Stimulated activated CD4-positive, alpha-beta T cell treated with anti-CD3 and anti-CD28 coated beads, TNF-alpha, amount 100 ng/mL, for 24 hours (primary cell): Measurements from ENCODE around the gene MAPKAPK2.

Experiments
- DNase-seq, 3 experiments: peaks; one replicate each; pipeline ENCODE4 v3.0.0-alpha.2; 2020; ENCODE audit warnings: low read depth in 3 of 3

MAPKAPK2 gene

DNA sequence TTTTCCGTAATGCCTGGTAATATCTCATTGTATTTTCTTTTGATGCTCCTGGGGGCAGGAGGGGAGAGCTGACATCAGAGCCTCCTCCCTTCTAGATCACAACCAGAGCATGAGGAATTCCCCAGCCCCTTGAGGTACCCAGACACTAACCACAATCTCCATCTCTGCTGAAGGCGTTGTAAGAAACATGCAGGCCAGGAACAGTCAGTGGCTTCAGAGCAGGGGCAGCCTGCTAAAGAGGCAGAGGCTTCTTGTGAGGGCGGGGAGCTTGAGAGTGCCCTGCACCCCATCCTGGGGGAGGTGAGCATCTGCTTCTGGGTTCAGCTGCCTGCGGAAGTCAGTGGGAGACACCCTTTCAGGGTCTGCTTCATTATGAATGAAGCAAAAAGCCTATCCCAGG lies 19.0 kb downstream of the MAPKAPK2 start:
- DNase-seq: peak in 2 of 3 experiments; percentile 25 to 57

DNA sequence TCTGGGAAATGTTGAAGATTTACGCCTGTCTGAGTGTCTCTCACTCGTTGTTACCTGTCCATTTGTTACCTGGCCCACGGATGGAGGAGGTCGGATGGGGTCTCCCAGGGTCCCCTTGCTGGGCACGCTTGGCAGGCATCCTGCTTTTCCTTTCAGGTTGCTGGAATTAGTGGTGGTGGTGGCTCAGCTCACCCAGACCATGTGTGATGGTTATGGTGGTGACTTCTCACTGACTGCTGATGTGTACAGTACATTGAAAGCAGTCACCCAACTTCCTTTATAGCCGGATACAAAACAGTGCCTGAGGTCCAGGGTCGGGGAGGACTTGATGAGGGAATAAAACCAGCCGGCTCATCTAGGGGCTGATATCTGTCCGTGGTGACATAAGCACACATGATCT lies 19.5 kb downstream of the MAPKAPK2 start:
- DNase-seq: no peak

DNA sequence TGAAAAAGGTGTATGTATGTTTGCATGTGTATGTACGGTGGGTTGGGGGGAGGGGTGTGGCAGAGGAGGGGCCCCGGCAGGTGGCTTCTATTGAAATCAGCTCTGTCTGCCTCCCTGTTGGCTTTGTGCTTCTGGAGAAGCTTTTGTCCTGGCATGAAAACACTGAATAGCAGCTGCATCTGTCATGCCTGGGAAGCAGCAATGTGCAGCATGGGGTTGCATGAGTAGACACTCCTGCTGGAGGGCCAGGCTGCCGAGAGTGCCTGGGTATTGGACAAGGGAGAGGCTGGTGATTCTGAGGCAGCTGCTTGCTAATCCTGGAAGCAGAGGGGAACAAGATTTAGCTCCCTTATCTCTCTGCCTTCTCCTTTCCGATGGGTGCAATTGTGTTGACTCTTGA lies 20.5 kb downstream of the MAPKAPK2 start:
- DNase-seq: no peak

DNA sequence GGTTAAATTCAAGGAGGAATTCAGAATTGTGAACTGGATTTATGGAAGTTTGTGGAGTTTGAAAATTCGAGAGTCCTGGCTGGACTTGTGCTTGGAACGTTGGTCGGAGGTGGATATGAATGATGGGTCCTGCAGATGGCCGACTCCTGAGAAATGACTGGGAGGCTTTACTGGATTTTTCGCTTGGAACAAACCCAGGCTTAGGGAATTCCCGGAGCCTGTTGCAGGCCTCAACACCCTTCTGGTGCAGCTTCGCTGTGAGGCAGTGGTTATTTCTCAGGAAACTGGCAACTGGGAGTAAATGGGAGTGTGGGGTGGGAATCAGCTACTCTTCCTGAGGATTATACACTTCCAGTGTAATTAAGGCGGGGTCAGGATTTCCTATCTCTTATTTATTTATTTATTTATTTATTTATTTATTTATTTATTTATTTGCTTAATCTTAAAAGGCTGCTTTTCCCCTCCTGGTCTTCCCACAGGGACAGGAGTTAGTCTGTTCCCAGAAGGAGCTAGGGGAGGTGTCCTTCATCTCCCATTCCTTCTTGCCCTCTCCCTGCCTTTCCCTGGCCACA lies 21.1 kb downstream of the MAPKAPK2 start:
- DNase-seq: no peak

DNA sequence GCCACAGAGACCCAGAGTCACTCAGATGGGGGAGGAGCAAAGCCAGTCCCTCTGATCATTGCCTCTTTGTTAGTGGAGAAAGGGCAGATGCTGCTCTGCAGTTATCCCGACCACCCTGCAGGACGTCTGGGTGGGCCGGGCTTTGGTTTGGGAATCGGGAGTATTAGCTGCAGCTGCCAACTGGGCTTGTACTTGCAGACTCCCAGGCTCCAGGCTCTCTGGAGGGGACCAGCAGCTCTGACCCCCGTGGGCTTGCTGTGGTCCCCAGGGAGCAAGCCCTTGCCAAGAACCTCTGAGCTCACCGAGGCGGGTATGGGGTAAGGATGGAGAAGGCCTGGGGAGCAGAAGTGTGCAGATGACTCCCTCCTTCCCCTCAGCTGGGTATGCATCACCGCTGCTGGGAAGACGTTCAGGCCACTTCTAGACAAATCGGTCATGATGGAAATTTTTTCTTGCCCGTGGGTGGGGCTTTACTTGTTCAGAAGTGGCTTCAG lies 21.6 kb downstream of the MAPKAPK2 start:
- peak in 2 of 3 experiments; percentile 24 to 74 for DNase-seq

DNA sequence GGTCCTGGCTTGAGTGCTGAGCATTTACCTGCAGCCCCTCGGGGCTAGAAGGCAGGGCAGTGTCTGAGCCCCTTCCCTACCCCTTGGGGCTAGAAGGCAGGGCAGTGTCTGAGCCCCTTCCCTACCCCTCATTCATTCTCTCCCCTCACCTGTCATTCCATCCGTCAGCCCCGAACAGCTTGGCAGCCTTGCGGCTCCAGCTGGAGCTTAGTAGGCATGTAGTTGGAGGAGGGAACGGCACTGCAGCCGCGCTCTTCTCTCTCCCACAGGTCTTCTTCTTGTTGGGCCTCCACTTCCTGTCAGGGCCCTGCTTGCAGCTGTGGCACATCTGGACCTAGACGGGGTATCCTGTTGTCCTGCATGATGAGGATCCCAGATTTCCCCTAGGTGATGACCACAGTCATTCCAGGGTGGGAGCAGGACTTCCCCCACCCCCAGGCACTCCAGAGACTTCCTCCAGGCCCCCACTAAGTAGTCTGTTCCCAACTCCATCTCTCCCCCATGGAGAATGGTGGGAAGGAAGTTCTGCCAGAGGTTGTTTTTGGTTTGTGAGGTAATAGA lies 22.2 kb downstream of the MAPKAPK2 start:
- DNase-seq: no peak

DNA sequence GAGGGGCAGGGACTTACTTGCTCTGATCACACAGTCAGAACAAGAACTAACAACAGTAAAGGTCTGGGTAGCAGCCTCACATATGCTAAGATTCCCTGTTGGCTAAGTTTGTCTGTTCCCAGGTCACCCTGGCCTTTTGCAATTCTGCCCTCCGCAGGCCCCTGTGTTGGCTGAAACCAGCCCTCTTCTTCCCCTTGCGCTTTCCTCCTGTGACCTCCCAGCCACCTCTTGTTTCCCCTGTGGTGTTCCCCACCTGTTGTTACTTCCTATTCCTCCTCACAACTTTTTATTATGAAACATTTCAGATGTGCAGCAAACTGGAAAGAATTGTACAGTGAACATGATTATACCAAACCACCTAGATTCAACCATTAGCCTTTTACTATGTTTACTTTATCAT lies 23.4 kb downstream of the MAPKAPK2 start:
- no peak for DNase-seq

DNA sequence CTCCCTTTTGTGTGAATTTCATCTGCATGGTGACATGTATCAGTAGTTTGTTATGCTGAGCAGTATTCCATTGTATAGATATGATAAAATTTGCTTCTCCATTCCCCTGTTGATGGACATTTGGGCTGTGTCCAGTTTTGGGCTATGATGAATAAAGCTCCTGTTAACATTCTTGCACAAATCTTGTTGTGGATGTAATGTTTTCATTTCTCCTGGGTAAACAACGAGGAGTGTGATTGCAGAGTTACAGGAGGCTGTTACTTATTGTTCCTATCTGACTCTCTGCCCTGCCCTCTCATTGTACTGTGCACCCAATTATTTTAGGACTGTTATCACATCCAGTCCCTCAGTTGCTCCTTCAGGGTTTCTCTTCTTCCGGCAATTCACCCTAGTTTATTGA lies 24.2 kb downstream of the MAPKAPK2 start:
- no peak for DNase-seq

DNA sequence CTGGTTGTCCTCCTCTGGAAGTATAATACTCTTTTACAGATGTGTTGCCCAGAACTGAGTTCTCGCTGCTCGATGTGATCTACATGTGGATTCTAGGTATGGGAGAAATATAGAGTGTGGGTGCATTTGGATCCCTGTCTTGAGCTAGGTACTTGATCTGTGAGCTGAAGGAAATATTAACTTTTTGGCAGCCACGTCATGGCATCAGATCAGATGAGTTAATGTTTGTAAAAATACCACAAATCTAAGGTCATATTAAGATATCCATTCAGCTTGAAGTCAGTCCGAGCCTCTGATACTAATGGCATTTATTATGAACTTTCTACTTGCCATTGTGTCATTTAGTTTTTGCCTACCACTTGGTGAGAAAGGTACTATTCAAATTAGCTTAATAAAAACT lies 24.6 kb downstream of the MAPKAPK2 start:
- no peak for DNase-seq

DNA sequence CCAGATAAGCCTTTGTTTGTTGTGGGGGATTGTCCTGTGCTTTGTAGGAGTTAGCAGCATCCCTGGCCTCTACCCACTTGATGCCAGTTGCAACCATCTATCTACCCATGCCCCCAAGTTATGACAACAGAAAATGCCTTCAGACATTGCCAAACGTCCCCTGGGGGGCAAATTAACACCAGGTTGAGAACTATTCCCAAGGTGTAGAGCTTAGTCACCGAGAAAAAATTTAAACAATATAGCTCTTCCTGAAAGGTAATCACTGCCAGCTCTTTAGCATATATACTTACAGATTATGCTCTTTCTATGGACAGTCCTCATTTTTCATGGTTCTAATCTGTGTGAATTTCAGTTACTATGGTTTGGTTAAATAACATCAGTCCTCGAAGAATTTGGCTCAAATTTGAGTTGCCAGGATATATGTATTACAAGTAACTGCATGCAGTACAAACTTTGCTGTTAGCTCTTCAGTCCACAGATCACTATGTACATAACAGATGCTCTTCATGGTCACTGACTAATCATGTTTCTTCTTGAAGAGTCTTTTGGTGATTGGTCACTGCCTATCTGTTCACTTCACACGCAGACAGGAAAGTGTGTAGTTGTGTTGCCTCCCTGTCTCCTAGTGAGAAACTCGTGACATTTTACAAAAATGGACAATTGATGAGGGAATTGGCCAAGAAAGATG lies 25.2 kb downstream of the MAPKAPK2 start:
- DNase-seq: no peak

DNA sequence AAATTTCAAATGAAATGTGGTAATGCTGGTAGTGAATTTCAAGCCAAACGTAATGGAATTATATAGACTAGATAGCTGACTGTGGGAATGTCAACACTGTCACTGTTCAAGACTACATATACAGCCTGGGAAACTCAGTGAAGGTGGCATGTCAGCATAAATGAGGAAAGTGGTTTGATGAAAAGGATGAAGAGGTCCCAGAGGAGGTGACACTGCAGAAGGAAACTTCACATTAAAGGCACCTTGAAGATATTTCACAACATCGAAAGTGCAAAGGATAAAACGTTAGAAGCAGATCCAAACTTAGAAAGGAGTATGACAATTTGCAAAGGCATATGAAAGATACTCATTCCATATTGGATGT lies 25.7 kb downstream of the MAPKAPK2 start:
- no peak for DNase-seq

DNA sequence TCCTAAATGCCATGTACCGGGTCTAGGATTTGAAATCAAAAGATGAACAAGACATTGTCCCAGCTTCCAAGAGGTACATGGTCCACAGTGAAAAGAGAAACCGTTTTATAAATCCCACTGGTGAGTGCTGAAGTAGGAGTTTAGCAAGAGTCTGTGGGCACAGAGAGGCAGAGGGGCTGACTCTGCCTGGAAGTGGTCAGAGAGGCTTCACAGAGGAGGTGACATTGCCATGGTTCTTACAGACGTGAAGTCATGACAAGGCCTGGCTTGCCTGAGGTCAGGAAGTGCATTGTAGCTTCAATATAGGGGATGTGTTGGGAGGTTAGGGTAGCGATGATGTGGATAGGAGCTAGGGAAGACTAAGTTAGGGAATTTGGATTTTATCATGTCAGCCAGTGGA lies 28.4 kb downstream of the MAPKAPK2 start:
- no peak for DNase-seq

DNA sequence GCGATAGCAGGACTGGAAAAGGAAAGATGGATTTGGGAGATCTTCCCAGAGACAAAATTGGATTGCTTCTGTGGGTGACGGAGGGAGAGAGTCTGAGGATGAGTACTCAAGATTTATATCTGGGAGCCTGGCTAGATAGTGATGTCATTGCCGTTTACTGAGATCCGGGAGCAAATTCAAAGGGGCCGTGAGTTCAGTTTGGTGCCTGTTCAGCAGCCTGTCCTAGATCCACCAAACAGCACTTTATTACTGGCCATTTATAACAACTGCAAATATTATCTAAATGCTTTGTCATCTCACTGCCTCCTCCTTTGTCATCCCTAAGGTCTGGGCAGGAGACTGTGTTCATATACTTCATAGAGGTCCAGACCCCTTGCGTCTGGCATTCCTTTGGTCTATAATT lies 29.2 kb downstream of the MAPKAPK2 start:
- DNase-seq: no peak

DNA sequence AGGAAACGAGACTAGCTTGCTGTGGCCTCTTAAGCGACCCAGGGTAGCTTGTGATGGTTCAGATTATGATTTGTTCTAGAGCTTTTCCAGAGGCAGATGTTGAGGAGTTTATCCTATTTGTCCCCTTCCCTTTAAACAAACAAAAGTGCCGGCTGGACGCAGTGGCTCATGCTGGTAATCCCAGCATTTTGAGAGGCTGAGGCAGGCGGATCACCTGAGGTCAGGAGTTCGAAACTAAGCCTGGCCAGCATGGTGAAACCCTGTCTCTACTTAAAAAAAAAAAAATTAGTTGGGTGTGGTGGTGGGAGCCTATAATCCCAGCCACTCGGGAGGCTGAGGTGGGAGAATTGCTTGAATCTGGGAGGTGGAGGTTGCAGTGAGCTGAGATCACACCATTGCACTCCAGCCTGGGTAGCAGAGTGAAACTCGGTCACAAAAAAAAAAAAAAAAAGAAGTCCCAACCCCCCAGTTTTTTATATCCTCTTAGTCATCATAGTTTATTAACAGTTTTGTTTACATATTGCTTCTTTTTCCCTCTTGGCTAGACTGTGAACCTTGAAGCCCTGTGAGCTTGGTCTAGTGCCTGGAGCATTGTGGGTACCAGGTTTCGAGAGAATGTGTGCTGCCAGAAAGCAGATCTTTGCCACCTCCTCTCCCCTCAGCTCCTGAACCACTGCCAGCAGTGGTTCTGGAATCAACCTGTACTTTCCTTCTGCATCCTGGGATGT lies 29.8 kb downstream of the MAPKAPK2 start:
- DNase-seq: no peak

DNA sequence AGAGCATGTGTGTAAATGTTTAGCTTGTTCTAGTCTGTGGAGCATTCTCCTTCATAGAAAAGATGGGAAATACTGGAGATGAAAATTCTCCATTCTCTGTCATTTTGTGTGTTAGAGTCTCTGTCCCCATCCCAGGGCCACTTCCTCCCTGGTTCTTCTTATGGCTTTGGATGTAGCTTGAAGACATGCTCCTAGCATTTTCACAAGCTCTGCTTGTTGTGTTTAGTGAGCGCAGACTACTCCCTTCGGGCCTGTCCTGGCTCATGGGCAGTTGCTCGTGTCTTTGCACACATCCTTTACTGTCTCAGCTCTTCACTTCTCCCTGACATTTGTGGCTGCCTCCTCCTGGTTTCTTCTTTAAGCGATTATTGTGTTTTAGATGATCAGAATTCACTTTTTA lies 30.4 kb downstream of the MAPKAPK2 start:
- DNase-seq: no peak

DNA sequence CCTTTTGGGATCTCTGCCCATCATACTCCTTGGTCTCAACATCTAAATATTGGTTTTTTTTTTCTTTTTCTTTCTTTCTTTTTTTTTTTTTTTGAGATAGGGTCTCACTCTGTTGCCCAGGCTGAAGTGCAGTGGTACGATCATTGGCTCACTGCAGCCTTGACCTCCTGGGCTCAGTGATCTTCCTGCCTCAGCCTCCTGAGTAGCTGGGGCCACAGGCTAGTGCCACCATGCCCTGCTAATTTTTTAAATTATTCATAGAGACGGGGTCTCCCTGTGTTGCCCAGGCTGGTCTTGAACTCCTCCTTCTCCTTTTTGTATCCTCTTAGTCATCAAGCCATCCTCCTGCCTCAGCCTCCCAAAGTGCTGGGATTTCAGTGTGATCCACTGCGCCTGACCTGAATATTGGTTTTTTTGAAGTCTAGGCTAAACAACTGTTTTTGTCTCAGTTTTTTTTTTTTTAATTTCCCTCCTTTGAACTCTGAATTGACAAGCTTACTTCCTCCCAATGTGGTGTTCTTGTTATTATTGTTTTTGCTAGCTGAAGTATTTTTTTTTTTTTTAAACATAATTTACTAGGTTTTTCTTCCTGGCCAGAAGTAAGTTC lies 30.9 kb downstream of the MAPKAPK2 start:
- DNase-seq: no peak

DNA sequence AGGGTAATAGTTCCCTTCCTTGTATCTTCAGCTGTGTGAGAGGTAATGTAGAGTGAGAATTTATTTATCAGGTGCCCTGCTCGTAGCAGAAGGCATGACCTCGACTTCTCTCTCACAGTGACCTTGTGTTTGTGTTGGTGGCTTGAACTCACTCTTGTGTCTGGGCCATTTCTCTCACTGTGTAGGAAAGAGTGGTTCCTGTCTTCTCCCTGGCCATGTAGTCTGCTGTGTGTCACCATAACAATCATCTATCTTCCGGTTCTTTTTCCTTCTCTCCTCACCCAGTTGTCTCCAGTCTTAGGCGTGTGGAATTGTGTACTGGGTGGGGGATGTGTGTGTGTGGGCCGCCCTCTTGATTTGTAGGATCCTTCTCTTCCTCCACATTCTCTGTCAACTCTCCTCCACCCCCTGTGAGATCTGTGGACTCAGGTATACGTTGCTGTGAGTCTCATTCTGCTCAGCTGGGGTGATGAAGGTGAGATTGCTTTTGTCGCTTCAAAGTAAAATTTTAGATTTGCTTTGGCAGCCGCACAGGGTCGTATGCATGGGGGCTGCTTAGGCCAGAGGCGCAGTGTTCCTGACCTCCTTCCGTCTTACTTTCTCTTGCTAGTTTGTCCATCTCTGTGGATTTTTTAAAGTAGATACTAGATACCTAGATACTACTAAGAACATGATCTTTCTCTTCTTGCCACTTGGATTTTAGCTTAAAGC lies 31.6 kb downstream of the MAPKAPK2 start:
- no peak for DNase-seq

DNA sequence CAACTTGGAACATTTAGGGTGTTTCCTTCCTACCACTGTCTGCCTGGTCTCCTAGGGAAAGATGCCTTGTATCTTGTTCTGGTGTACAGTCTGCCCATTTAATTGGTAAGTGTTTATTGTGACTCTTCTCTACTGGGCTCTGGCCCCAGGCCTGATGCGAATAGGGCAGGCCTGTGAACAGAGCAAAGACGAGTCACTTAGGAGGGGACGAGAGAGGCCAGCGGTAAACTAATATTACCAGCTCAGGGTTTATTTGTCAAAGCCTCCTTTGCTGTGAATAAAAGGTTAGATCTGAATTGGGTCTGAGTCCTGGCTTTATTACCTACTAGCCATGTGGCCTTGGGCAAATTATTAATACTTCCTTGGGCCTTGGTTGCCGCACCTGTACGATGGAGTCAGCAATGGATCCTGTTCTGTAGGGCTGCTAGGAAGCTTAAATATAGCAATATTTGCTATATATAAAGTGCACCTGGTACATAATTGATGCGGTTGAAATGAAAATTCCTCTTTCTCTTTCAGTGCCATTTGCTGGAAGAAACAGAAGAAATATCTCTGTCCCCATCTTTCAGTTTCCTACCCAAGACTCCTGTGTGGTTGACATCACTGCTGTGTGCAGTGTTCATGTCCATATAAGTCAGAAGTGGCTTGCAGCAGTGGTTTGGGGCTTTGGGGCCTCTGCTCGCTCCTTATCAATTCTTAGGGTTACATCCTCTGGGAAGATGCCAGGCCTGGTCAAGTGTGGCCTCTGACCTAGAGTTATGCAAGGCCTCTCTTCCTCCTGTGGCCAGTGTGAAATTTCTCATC lies 32.4 kb downstream of the MAPKAPK2 start:
- DNase-seq: no peak

DNA sequence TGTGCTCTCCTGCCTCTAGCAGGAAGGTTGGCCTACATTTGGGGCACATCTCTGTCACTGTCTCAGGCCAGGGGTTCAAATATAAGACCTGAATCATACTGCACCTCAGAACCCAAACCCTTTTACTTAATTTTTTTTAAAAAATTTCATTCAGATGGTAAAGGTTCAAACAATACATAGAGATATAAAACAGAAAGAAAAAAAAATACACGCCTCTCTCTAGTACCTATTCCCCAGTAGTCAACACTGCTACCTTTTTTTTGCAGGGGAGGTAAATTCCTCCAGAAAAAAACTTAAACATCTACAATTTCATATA lies 32.9 kb downstream of the MAPKAPK2 start:
- no peak for DNase-seq

DNA sequence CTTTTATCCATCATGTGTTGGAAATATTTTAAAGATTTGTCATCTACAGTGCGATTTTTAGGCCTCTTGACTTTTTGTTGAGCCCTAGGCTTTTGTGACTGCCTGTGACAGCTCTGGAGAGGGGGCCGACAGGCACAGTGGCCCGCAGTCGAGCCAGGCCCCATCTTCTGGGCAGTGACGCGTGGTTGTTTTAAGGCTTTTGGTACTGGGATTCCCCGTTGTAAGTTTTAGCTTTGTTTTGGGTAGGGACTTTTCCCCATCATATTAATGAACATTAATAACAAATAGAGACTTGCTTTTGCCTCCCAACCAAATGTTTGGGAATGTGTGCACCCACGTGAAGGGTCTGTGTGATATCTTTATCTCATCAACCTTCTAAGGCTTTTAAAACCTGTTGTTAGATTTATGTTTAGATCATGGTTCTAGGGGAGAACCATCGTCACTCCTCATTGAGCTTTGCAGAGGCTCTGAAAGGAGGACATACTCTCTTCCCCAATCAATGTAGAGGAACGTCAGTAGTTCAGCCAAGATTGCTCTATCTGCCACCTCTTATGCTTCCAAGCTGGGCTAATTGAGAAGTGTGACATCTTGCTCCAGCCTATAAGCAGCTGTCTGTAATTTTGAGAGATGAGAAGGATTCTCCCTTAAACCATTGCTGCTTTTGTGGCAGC lies 34.6 kb downstream of the MAPKAPK2 start:
- DNase-seq: no peak

DNA sequence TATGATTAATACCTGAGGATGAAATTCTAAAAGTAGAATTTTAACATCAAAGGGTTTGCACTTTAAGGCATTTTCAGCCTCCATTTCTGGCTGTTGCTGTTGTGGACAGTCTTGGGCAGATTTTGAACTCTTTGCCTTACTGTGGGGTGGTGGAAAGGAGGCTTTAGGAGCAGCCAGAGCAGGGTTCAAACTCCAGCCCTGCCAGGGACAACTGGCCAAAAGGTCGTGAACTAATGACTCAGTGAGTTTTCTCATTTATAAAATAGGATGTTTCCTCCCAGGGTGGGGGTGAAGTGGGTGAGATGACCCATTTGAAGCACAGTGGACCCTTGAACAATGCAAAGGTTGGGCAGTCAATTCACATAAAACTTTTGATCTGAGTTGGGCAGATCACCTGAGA lies 36.7 kb downstream of the MAPKAPK2 start:
- DNase-seq: no peak
